Stimulated activated naive B cell treated with anti-CD40 and anti-IgM and Interleukin-4, amounts not matched to agents 10 μg/mL and 1 μg/mL and 100 μg/mL, for 72 hours (primary cell): Measurements from ENCODE around the gene RERG.
"Not testable (repeated sequence)": the region's sequence is repeated elsewhere in the genome, so short reads cannot be mapped to it uniquely, and the experiment has no call there.

Experiments
- ATAC-seq, 2 donors: fragments of 150-1000 bp; cut with Tn5 transposase; replicated peaks; 2 replicates each; pipeline ENCODE4 v1.10.0; 2021; ENCODE audit warnings: moderate library complexity in 1 of 2
- DNase-seq: peaks from one replicate; pipeline ENCODE4 v3.0.0; 2021
- H3K27ac Mint-ChIP-seq: one replicate; pipeline ENCODE4 v1.8.0; 2022; ENCODE audit warnings: mild to moderate bottlenecking, mixed read lengths
- H3K27me3 Mint-ChIP-seq, 2 donors: one replicate each; pipeline ENCODE4 v1.8.0; 2022; ENCODE audit warnings: mixed read lengths in 2 of 2
- H3K36me3 Mint-ChIP-seq, 2 donors: one replicate each; pipeline ENCODE4 v1.8.0; 2022; ENCODE audit warnings: mixed read lengths in 2 of 2, mild to moderate bottlenecking in 1 of 2
- H3K4me1 Mint-ChIP-seq, 2 donors: one replicate each; pipeline ENCODE4 v1.8.0; 2022; ENCODE audit warnings: mixed read lengths in 2 of 2, mild to moderate bottlenecking in 1 of 2
- H3K4me3 Mint-ChIP-seq, 2 donors: one replicate each; pipeline ENCODE4 v1.8.0; 2022; ENCODE audit warnings: mild to moderate bottlenecking in 2 of 2, mixed read lengths in 2 of 2, moderate library complexity in 1 of 2
- H3K9me3 Mint-ChIP-seq, 2 donors: one replicate each; pipeline ENCODE4 v1.8.0; 2022; ENCODE audit warnings: mixed read lengths in 2 of 2, mild to moderate bottlenecking in 1 of 2

Gene RERG

DNA sequence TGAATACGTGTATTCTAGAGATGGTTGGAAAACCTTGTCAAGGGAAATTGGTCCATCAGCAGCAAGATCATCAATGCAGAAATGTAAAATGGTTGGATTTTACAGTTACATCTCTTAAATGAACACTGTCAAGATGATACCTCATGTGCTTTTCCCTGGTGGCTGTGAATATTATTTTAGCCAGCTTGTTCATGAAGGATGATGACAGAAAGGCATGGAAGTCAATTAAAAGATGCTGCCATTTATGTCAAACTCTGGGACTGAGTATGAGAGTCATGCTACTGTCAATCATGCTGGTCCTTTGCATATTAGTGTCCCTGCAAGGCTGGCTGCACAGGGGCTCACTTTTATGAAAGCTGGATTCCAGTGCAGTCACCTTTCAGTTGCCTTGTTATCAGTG, 10.3 kb upstream of the RERG start:
- Mint-ChIP-seq H3K4me1 (no peaks in the 10 kb centered on the region), H3K9me3 (peaks cover 0 to 4% of the 10 kb centered on the region in 2 donors), H3K4me3 (no peak overlapping the region), H3K27me3 (peaks cover 31 to 41% of the 10 kb centered on the region in 2 donors), H3K36me3 (no peaks in the 10 kb centered on the region), H3K27ac (no peak overlapping the region)
- no peak for ATAC-seq
- DNase-seq: no peak

DNA sequence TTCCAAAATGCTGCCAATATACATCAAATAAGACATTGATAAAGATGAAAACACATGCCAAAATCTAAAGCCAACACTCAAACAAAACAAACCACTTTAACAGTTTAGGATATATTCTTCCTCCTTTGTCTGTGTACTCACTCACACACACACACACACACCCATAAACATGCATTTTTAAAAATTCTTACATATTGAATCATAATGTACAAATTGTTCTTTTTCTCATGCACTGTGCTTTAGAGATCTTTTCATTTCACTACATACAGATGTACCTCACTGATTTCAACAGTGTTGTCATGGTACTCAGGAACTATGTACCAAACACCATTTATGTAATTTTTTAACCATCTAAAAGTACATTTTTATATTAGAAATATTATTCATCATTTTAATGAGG, 9.5 kb upstream of the RERG start:
- Mint-ChIP-seq H3K36me3 (no peaks in the 10 kb centered on the region), H3K27ac (no peak overlapping the region), H3K27me3 (peaks cover 30 to 42% of the 10 kb centered on the region in 2 donors), H3K4me3 (no peak overlapping the region), H3K4me1 (no peaks in the 10 kb centered on the region), H3K9me3 (peaks cover 0 to 1% of the 10 kb centered on the region in 2 donors)
- DNase-seq (no peak), ATAC-seq (no peak)

DNA sequence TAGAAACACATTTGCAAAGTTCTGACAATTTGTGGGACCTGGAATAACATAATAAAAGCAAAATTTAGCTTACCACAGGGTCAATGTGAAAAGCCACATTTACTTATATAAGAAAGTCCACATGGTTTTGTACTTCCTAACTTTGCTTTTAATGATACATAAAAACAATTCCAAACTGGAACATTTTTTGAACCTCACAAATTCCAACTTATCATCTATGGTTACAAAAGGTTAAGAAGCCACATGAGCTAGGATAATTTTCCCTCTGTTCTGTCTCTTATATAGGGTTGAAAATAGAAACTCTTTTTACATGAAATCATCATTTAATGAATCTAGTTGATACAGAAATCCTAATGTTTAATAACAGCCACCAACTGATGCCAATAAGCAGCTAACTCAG, 8.9 kb upstream of the RERG start:
- DNase-seq: no peak
- Mint-ChIP-seq H3K4me1 (no peaks in the 10 kb centered on the region), H3K4me3 (no peak overlapping the region), H3K27ac (no peak overlapping the region), H3K36me3 (no peaks in the 10 kb centered on the region), H3K9me3 (no peaks in the 10 kb centered on the region), H3K27me3 (peaks cover 34 to 45% of the 10 kb centered on the region in 2 donors)
- ATAC-seq: no peak

DNA sequence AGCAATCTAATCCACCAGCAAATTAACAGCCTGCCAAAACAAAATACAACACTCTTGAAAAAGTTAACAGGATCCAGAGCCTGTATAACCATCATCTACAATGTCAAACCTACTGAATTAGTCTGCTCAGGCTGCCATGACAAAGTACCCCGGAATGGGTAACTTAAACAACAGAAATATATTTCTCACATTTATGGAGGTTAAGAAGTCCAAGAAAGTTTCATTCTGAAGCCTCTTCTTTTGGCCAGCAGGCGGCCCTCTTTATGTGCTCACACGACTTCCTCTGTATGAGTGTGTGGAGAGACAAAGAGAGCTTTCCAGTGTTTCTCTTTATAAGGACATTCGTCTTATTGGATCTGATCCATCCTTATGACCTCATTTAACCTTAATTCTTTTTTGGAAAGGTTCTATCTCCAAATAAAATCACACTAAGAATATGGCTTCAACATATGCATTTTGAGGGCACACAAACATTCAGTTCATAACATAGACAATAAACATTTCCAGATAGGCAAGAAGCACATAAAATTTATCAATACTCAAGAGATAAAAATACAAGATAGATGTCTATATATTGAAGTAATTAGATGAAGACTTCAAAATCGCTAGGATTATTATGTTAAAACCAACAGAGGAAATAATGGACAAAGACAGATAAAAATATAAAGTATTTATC, 5.9 kb upstream of the RERG start:
- Mint-ChIP-seq H3K9me3 (no peaks in the 10 kb centered on the region), H3K27me3 (peaks cover 40 to 60% of the 10 kb centered on the region in 2 donors), H3K27ac (no peak overlapping the region), H3K4me1 (no peaks in the 10 kb centered on the region), H3K36me3 (no peaks in the 10 kb centered on the region), H3K4me3 (no peak overlapping the region)
- ATAC-seq: peak; percentile 63 to 65
- no peak for DNase-seq

DNA sequence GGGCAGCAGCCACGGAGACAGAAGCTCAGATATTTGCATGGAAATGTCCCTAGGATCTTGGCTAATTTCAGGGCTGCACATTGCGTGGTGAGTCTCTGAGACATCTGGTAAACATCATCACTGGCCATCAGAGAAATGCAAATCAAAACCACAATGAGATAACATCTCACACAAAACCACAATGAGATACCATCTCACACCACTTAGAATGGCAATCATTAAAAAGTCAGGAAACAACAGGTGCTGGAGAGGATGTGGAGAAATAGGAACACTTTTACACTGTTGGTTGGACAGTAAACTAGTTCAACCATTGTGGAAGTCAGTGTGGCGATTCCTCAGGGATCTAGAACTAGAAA, 4.6 kb upstream of the RERG start:
- not testable (repeated sequence) for H3K4me1 Mint-ChIP-seq, ATAC-seq, H3K36me3 Mint-ChIP-seq, H3K9me3 Mint-ChIP-seq, DNase-seq, H3K27ac Mint-ChIP-seq, H3K4me3 Mint-ChIP-seq
- peaks cover 48 to 62% of the 10 kb centered on the region in 2 donors for H3K27me3 Mint-ChIP-seq

DNA sequence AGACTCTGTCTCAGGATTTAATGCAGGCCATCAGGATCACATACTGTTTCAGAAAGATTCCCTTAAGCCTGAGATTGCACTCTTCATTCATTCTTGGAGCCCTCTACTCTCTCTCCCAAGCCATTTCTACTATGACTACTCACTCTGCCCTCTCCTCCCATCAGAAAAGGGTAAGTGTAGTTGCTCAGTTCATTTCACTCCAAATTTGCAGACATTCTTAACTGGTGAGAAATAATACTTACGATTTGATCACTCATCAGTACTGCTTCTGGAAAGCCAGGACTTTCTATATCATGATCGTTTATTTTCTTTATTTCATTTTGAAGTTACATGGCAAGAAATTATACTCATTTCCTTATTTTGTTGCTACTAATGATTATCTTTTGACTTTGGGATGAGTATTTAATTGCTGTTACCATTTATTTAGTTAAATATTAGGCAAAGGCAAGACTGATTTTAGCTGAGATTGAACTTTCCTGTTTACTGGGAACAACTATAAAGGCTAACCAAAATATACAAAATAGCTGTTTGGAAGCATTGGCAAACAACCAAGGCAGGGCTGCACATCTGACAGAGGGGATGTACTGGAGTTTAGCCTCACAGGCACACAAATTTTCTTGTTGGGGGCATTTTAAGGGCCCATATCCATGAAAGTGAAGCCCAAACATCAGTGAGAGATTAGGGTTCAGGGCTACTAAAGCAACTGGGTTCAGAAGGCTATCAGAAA, 4.1 kb upstream of the RERG start:
- no peak for ATAC-seq
- Mint-ChIP-seq H3K4me3 (no peak overlapping the region), H3K9me3 (no peaks in the 10 kb centered on the region), H3K36me3 (no peaks in the 10 kb centered on the region), H3K27ac (no peak overlapping the region), H3K27me3 (peaks cover 52 to 62% of the 10 kb centered on the region in 2 donors), H3K4me1 (peaks cover 6 to 12% of the 10 kb centered on the region in 2 donors)
- no peak for DNase-seq

DNA sequence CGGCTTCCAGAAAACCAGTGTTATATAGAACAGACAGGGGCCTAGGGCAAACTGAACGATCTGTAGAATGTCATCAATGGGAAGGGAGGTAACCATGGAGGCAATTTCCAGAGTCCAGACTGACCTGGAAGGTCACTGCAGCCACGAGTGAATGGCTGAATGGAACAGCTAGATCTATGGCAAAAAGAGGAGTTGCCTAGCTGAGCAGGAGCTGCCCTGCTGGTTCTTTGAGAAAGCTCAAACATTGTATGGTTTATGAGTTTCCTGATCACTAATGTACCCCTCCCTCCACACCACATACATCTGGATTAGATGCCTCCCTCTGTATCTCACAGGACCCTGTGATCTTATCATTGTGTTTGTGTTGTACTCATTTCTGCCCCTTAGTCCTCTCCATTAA, 1.0 kb upstream of the RERG start:
- Mint-ChIP-seq H3K36me3 (no peaks in the 10 kb centered on the region), H3K9me3 (no peaks in the 10 kb centered on the region), H3K27ac (no peak overlapping the region), H3K4me3 (no peak overlapping the region), H3K27me3 (peaks cover 41 to 56% of the 10 kb centered on the region in 2 donors), H3K4me1 (peaks cover 6 to 12% of the 10 kb centered on the region in 2 donors)
- no peak for ATAC-seq
- DNase-seq: no peak

DNA sequence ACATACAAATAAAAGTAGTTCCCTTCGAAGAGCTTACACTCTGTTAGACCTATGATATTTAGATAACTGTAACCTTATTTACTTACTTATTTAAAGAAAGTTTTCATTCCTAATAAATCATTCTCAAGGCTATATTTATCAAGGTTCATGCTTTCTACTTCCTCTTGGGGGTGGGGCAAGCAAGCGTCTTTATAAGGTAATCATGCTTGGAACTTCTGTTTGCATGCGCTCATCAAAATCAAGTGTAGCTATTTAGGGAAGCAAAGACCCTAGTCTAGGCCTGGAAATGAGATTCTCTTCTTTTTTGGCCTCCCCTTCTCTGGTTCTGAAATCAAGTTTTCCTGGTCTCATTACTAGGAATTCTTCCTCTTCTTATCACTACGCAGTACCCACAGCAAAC, 766 bp downstream of the RERG start:
- H3K4me3 Mint-ChIP-seq: no peak overlapping the region

DNA sequence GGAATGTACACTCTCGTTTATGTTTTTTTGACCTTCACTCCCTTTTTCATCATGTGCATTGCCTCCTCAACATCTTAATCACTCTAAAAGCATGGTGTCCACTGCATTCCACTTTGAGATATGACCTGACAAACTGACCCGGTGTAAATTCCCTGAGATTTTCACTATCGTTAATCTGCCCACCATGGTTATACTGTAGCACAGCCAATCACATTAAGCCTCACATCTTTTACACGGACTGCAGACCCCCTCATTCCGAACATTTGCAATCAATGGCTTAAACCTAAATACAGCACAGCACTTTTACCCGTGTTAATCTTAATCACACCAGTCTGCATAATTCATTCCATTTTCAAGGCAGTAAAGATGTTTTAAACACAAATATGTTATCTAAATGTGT, 2.4 kb downstream of the RERG start:
- H3K27ac Mint-ChIP-seq: no peak overlapping the region
- DNase-seq (no peak), ATAC-seq (no peak)
- peaks cover 39 to 44% of the 10 kb centered on the region in 2 donors for H3K27me3 Mint-ChIP-seq
- no peaks in the 10 kb centered on the region for H3K9me3 Mint-ChIP-seq
- no peaks in the 10 kb centered on the region for H3K36me3 Mint-ChIP-seq
- no peak overlapping the region for H3K4me3 Mint-ChIP-seq
- H3K4me1 Mint-ChIP-seq: peaks cover 6 to 12% of the 10 kb centered on the region in 2 donors

More for the DNA sequence above, 766 bp downstream of the RERG start:
- DNase-seq: no peak
- H3K9me3 Mint-ChIP-seq: no peaks in the 10 kb centered on the region
- no peak overlapping the region for H3K27ac Mint-ChIP-seq
- no peak for ATAC-seq
- H3K4me1 Mint-ChIP-seq: peaks cover 6 to 12% of the 10 kb centered on the region in 2 donors
- no peaks in the 10 kb centered on the region for H3K36me3 Mint-ChIP-seq
- H3K27me3 Mint-ChIP-seq: peaks cover 44 to 48% of the 10 kb centered on the region in 2 donors

DNA sequence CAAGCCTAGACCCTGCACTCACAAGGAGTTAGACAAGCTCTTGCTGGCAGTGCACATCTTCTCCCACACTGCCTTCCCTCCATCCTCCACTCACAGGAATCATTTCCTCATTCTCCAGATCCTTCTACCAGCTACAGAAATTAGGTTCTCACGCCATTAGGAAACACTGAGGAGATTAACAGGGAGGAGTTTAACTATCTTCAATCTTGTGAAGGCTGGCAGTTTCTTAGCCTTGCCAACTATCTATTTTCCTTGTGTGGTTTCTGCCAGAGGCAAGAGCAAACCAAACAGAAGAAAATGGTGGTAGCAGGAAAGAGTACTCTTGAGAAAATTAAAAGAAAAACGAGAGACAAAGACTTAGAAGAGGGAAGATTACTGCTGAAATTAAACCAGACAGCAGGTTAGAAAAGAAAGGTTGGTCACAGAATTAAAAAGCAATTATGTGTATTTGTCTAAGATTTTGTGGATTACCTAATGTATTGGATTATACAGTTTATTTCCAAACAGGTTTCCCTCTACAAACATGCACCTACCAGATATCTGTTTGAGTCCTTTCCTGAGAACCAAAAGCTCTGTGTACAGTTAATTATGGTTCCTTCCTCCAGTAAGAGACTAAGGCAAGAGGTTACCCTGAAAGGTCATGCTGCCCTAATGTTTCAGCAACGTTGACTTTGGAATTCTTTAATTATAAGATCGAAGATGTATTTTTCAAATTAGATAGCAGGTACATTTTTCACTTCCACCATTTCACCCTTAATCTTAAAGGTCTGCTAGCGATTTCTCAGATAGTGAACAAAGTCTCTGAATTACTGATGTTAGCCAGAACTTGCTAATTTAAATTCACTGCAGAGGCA, 5.0 kb downstream of the RERG start:
- H3K27ac Mint-ChIP-seq: no peak overlapping the region
- ATAC-seq (no peak), DNase-seq (no peak)
- peaks cover 6 to 8% of the 10 kb centered on the region in 2 donors for H3K4me1 Mint-ChIP-seq
- no peaks in the 10 kb centered on the region for H3K36me3 Mint-ChIP-seq
- H3K4me3 Mint-ChIP-seq: no peak overlapping the region
- H3K9me3 Mint-ChIP-seq: no peaks in the 10 kb centered on the region
- H3K27me3 Mint-ChIP-seq: peaks cover 26 to 31% of the 10 kb centered on the region in 2 donors

DNA sequence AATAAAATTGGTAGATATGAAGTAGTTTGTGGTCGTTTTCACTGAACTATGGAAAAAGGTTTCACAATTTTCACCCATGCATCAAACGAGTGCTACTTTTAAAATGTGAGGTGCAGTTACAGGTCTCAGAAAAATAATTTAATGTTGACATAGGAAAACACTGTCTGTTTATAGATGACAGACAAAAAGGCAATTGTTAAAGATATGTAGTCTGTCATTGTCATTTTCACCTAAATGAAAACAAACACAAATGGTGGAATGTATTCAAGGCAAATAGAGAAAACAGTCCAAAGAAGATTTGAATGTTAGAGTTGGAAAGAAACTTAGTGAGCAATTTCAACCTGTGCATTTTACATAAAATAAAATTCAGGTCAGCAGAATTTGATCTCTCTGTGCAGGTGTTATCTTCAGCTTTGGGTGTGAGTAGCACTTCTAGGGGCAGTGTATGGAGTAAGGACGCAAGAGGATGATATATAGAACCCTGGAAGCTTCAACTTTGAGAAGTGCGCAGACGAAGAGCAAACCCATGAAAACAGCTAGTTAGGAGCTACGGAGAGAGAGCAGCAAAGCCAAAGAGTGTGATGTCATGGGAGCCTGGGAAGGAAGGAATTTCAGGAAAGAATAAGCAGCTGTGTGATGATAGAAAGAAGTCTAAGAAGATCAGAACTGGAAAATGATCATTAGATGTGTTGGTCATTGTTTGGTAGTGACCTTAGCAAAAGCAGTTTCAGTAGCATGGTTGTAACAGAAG, 6.2 kb downstream of the RERG start:
- Mint-ChIP-seq H3K9me3 (no peaks in the 10 kb centered on the region), H3K4me3 (no peak overlapping the region), H3K4me1 (no peaks in the 10 kb centered on the region), H3K27ac (no peak overlapping the region), H3K36me3 (no peaks in the 10 kb centered on the region), H3K27me3 (peaks cover 23 to 33% of the 10 kb centered on the region in 2 donors)
- DNase-seq: no peak
- no peak for ATAC-seq

DNA sequence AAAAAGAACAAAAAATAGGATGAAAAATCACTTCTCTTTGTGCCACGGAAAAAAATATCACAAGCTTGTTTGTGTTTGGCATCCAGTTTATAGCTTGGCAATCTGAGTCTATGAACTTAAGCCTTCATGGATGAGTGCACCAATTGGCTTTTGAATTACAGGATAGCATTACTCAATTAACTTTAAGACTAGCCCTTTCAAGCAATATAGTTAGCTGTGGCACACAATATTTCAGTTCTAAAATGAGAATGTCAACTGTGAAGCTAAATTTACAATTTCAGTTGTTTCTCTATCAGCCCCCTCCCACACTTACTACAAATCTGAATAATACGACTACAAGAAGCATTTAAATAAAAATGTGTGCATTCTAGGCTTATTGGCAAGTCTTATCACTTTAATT, 8.3 kb downstream of the RERG start:
- Mint-ChIP-seq H3K36me3 (no peaks in the 10 kb centered on the region), H3K27ac (no peak overlapping the region), H3K4me3 (no peak overlapping the region), H3K9me3 (no peaks in the 10 kb centered on the region), H3K27me3 (peaks cover 23 to 37% of the 10 kb centered on the region in 2 donors), H3K4me1 (no peaks in the 10 kb centered on the region)
- ATAC-seq: no peak
- DNase-seq: no peak

DNA sequence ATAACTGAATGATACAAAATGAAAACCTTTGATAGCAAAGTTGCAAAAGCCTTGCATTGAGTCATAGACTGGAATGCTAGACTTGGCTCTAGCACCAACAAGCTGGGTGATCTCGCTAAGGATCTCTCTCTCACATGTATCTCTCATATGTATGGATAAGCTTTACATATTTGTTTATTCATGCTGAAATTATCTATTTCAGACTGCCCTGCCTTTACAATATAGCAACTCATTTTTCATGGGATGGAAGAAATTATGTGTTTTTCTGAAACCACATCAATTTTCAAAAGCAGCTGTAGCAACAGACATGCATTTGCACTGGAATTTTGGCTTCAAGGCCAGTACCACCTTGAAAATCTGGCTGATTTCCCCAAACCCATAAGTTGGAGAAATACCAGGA, 11.4 kb downstream of the RERG start:
- no peaks in the 10 kb centered on the region for H3K9me3 Mint-ChIP-seq
- no peaks in the 10 kb centered on the region for H3K36me3 Mint-ChIP-seq

More for the DNA sequence above, 11.4 kb downstream of the RERG start:
- Mint-ChIP-seq H3K27me3 (peaks cover 12 to 29% of the 10 kb centered on the region in 2 donors), H3K27ac (no peak overlapping the region), H3K4me3 (no peak overlapping the region), H3K4me1 (no peaks in the 10 kb centered on the region)
- DNase-seq (no peak), ATAC-seq (no peak)
